Erythroblast (primary cell): Measurements from ENCODE around the gene INO80E.

Experiments used
- GATA1 ChIP-seq: IDR thresholded peaks from 2 replicates; pipeline ENCODE4 v1.6.1; 2011; ENCODE audit warnings: low read depth, mild to moderate bottlenecking, control low read depth, low read length, moderate library complexity
- POLR2A ChIP-seq: IDR thresholded peaks from 2 replicates; pipeline ENCODE4 v1.6.1; 2011; ENCODE audit warnings: mild to moderate bottlenecking, low read length

- TF ChIP-seq GATA1 (no peak), POLR2A (no peak)
Observed at GRCh38 chr16:30027588-30028437, 31.8 kb downstream of the INO80E start.
